Ovary (tissue), 9 donors: Measurements from ENCODE around the gene CD84. TPM values are rescaled to one million over a fixed set of nuclear protein-coding genes. Genes with fewer than 3 reads are reported as not detected.

Experiments used
- DNase-seq, 5 donors: peaks; one replicate each; pipeline ENCODE4 v3.0.0-alpha.2; 2019 to 2020
- H3K27ac ChIP-seq, 2 donors: fragments of 200-600 bp; one replicate each; pipeline versions ENCODE4 v1.5.1 to v1.8.0; 2019 to 2022
- H3K27me3 ChIP-seq: fragments of 200-600 bp; one replicate; pipeline ENCODE4 v1.8.0; 2022
- H3K36me3 ChIP-seq: fragments of 200-600 bp; sonication (generic); one replicate; pipeline ENCODE4 v1.5.1; 2019
- H3K4me1 ChIP-seq: one replicate; pipeline ENCODE4 v1.8.1; 2013; ENCODE audit warnings: mild to moderate bottlenecking, moderate library complexity; ENCODE audit not compliant: insufficient read depth
- H3K4me3 ChIP-seq: fragments of 200-600 bp; sonication (generic); one replicate; pipeline ENCODE4 v1.5.1; 2017
- H3K9me3 ChIP-seq, 2 donors: fragments of 200-600 bp in 1 of 2; sonication (generic) in 1 of 2; one replicate each; pipeline versions ENCODE4 v1.5.1 to v1.8.1; 2013 to 2019; ENCODE audit warnings: mild to moderate bottlenecking in 1 of 2, moderate library complexity in 1 of 2
- CTCF ChIP-seq, 3 donors: fragments of 450-650 bp in 2 of 3; fragments of 200-600 bp in 1 of 3; IDR thresholded peaks; one replicate each; pipeline versions ENCODE4 v1.5.1 to v1.8.0; 2016 to 2022; ENCODE audit warnings: antibody characterized with exemption in 3 of 3, mild to moderate bottlenecking in 1 of 3
- EP300 ChIP-seq: sonication (generic); formaldehyde crosslinking; IDR thresholded peaks from one replicate; pipeline ENCODE4 v1.6.1; 2017; ENCODE audit warnings: antibody characterized with exemption
- POLR2A ChIP-seq: fragments of 450-650 bp; IDR thresholded peaks from one replicate; pipeline ENCODE4 v1.6.1; 2017; ENCODE audit warnings: antibody characterized with exemption, mild to moderate bottlenecking, moderate library complexity
- WGBS, 3 donors: extraction: QIAGEN DNeasy Blood & Tissue Kit in 1 of 3; methylation state at CpG; one replicate each; pipeline versions ENCODE4 v1.1.5 to v1.1.7; 2013 to 2017; 5-methylcytosine and 5-hydroxymethylcytosine counted together
- intact Hi-C, 4 donors: fragments of 100-400 bp; cut with DNase I; formaldehyde crosslinking; loops; one replicate each; pipeline versions ENCODE4 v1.11.0 to v1.15.1; 2022 to 2023
- polyA plus RNA-seq, 2 donors: library from polyadenylated mRNA; stranded (reverse); fragments of 200-250 nt in 1 of 2; fragments of 350-450 nt in 1 of 2; fragmentation: Illumina TruSeq in 1 of 2; extraction: RNeasy Lipid Tissue Mini Kit (QIAGEN cat#74804) in 1 of 2; gene quantifications; one replicate each; pipeline ENCODE4 v1.2.3, GENCODE V29; 2013 to 2014
- total RNA-seq, 7 donors: library from RNA; depleted of rRNA in 2 of 7; stranded (reverse); fragments of >200 nt in 2 of 7; fragmentation: NEBNext Ultra II Directional in 3 of 7; extraction: Animal tissue kit (Norgen Biotek cat#: 25700) in 3 of 7; gene quantifications; one replicate each; pipeline versions ENCODE4 v1.1.0 to v1.2.4, GENCODE V29; 2016 to 2023
- donor health status: DM: no; HTN: no; CAD: no; lungs with moderate emphysema.
- donor health status: DM: no; HTN: no; CAD: no.
- donor health status: Bipolar disorder and iron deficiency.
- donor health status: DM: yes; HTN: yes; CAD: no.
- donor health status: DM: no; HTN: no; CAD: no.
- donor health status: DM: yes; HTN: yes; CAD: no.

The CD84 gene
- total and polyA plus RNA-seq, 9 donors, result 0.48 to 10.9 (median 2.0) TPM

- intact Hi-C loops, result loop anchor here in 1 of 4 donors (10.0 kb wide), 1 partner anchor 194 kb away; no protein-coding TSS in a partner anchor
- Histone ChIP-seq H3K4me1 (no peaks in the 10 kb centered on the region), H3K27ac (no peak overlapping the region), H3K9me3 (no peaks in the 10 kb centered on the region), H3K27me3 (no peaks in the 10 kb centered on the region), H3K36me3 (no peaks in the 10 kb centered on the region), H3K4me3 (no peak overlapping the region)
- TF ChIP-seq CTCF (IDR thresholded peaks at IDR 0.05) (no peak), POLR2A (no peak)
- 88 to 94% (median 89%) methylated on average over 3 of the region's 3 CpGs for WGBS, 3 donors
- DNase-seq, result no peak
These were observed 39.5 kb upstream of the CD84 start for GRCh38 chr1:160618763-160619274.

DNA sequence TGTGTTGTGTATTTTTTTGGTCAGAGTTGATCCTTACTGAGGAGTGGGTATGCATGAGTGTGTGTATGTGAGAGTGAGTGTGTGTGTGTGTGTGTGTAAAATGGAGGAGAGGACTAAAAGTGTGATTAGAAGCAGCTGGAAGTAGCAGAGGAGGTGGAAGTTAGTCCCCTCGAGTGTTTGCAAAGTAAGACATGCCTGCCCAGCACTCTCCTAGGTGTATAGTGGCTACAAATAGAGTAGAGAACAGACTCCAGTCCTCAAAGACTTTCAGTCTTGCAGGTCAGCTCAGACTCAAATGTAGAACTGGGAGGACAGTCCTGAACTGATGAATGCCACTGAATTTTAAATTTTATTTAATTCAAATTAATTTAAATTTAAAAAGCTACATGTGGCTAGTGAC, 39.0 kb upstream of the CD84 start:
- WGBS, 3 donors, result 53 to 69% (median 66%) methylated on average over 1 of the region's 1 CpG
- intact Hi-C loops, result loop anchor here in 1 of 4 donors (10.0 kb wide), 1 partner anchor 194 kb away; no protein-coding TSS in a partner anchor
- H3K9me3 ChIP-seq, result no peaks in the 10 kb centered on the region
- no peaks in the 10 kb centered on the region for H3K4me1 ChIP-seq
- TF ChIP-seq EP300 (no peak), POLR2A (no peak), CTCF (IDR thresholded peaks at IDR 0.05) (no peak)
- no peak overlapping the region for H3K4me3 ChIP-seq
- H3K27me3 ChIP-seq, result no peaks in the 10 kb centered on the region
- H3K27ac ChIP-seq, result no peak overlapping the region
- DNase-seq, result no peak
- H3K36me3 ChIP-seq, result no peaks in the 10 kb centered on the region

GRCh38 chr1:160615660-160616059, 36.4 kb upstream of the CD84 start:
- no peak overlapping the region for H3K4me3 ChIP-seq
- H3K36me3 ChIP-seq, result no peaks in the 10 kb centered on the region
- no peaks in the 10 kb centered on the region for H3K27me3 ChIP-seq
- H3K4me1 ChIP-seq, result no peaks in the 10 kb centered on the region
- intact Hi-C loops, result loop anchor here in 1 of 4 donors (10.0 kb wide), 1 partner anchor 191 kb away; no protein-coding TSS in a partner anchor
- 82 to 85% (median 83%) methylated on average over 2 of the region's 2 CpGs for WGBS, 3 donors
- TF ChIP-seq EP300, result no peak
- TF ChIP-seq CTCF (IDR thresholded peaks at IDR 0.05), result no peak
- no peak overlapping the region for H3K27ac ChIP-seq
- H3K9me3 ChIP-seq, result no peaks in the 10 kb centered on the region
- no peak for DNase-seq

- TF ChIP-seq POLR2A (no peak), CTCF (IDR thresholded peaks at IDR 0.05) (no peak), EP300 (no peak)
- Histone ChIP-seq H3K4me3 (no peak overlapping the region), H3K4me1 (no peaks in the 10 kb centered on the region), H3K36me3 (no peaks in the 10 kb centered on the region), H3K27me3 (no peaks in the 10 kb centered on the region), H3K9me3 (no peaks in the 10 kb centered on the region), H3K27ac (no peak overlapping the region)
- intact Hi-C loops, result loop anchor here in 1 of 4 donors (10.0 kb wide), 1 partner anchor 190 kb away; no protein-coding TSS in a partner anchor
- 76 to 84% (median 76%) methylated on average over 5 of the region's 5 CpGs for WGBS, 3 donors
- DNase-seq, result no peak
These were observed 35.1 kb upstream of the CD84 start for GRCh38 chr1:160614410-160614809.
